Activated effector memory CD4-positive, alpha-beta T cell treated with anti-CD3 and anti-CD28 coated beads, Interleukin-2, amount 50 U/mL, for 16 hours (primary cell): ENCODE results near the gene RMND1.
"Not testable (repeated sequence)": the region's sequence is repeated elsewhere in the genome, so short reads cannot be mapped to it uniquely, and the experiment has no call there.

ENCODE experiments used
- DNase-seq: peaks from one replicate; pipeline ENCODE4 v3.0.0-alpha.2; 2020

Gene RMND1

DNA sequence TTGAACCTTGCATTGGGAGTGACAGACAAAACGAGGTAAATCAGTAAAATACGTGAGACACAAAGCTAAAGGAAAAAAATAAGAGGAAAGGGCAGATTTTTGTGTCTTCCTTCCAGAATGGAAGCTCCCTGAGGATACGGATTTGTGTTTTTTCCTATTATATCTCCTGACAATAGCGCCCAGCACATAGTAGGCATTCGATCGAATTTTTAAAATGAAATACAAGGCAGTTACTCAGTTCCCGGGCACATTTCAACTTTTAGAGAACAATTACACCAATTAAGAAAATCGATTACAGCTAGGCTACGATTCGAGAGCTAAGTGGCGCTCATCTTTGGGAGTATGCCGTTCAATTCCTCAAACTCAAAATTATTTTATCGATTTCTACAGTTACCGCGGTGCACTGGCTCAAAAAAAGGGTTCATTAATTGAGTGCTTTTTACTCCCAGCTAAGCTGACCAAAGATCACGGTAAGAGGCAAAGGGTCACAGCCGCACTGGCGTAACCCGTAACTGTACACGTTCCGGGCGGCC, 443 bp downstream of the RMND1 start:
- DNase-seq, result no peak

DNA sequence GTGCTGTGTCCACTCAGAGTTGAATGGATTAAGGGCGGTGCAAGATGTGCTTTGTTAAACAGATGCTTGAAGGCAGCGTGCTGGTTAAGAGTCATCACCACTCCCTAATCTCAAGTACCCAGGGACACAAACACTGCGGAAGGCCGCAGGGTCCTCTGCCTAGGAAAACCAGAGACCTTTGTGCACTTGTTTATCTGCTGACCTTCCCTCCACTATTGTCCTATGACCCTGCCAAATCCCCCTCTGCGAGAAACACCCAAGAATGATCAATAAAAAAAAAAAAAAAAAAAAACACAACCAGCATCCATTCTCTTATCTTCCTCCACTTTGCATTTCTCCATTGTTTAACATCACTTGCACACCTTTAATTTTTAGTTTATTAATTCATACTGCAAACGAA, 998 bp downstream of the RMND1 start:
- DNase-seq, result not testable (repeated sequence)

DNA sequence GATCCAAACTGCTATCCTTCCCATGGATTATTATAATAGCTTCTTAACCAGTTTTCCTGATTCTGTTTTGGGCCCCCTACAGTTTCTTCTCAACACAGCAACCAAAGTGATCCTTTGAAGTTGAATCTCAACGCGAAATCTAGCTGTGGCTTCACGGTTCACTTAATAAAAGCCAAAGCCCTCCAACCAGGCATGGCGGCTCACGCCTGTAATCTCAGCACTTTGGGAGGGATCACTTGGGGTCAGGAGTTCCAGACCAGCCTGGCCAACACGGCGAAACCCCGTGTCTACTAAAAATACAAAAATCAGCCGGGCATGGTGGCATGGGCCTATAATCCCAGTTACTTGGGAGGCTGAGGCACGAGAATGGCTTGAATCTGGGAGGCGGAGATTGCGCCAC, 3.3 kb downstream of the RMND1 start:
- DNase-seq, result no peak

DNA sequence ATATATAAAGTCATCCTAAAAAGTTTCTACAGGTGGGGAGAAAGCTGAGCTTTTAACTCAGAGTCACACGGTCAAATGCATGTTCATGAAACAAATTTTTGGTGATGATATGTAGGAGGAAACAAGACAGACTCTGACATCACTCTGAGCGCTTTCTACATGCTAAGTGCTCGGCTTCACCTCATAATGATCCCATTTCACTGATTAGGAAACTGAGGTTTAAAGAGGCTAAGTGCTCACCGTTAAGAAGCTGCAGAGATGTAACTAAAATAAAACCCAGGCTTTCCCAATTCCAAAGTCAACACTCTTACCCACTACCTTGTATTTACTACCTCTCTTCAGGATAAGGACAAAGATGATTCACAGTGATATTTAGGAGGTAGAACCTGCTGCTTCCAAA, 4.7 kb downstream of the RMND1 start:
- DNase-seq, result no peak

DNA sequence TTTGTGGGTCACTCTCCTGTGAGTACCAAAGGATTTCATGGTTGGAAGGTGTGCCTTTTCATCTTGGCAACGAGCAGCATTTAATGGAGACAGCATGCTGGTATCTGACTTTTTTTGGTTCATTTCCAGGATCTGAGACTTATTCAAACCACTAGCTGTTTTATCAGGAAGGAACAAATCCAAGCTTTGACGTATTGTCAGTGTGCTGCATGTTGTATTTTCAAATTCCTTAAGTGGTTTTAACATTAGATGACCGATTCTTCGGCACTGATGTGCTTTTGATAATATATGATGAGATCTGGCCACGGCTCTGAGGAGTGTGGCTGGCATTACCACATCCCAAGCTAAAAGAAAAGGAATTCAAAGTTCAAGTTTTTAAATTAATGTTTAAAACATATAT, 6.4 kb downstream of the RMND1 start:
- no peak for DNase-seq

DNA sequence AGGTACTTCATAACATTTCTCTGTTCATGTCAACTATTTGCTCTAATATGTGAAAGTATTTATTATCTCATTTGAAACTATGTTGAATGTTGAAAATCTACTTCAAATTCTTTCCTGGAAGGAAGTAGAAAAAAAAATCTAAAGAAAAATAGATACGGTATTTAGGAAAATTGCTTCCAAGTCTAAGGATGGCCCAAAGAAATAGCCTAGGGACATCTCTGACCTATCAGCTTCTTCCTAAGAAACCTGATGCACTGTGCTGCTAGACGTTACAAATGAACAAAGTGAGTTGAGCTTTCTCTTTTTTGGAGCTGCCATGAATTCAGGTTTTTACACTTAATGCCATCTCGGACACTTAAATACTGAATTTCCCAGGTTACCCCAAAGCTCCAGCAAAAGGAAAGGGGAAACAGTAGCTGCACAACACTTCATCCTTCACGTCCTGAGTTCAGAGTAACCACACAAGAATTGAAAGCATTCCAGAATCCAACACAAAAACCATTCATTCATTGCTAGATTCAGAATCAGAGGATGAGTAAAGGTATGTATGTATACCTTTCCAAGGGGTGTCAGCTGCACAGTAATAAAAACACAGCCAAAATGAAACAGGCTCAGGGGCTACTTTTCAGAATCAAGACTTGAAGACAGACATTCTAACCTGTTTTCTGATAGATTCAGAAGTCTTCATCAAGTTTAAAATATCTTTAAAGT, 7.9 kb downstream of the RMND1 start:
- no peak for DNase-seq

DNA sequence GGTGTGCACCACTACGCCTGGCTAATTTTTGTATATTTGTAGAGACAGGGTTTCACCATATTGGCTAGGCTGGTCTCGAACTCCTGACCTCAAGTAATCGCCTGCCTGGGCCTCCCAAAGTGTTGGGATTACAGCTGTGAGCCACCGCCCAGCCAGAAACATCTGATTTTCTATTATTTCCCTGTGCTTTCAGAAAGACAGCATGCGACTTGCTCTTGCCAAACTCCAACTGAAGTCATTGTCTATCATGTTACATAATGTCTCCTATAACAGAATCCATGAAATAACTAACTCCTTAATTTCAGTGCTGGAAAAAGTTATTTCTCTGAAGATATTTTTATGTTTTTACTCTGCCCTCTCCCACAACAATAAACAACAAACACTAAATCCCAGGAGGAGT, 8.5 kb downstream of the RMND1 start:
- DNase-seq, result no peak

DNA sequence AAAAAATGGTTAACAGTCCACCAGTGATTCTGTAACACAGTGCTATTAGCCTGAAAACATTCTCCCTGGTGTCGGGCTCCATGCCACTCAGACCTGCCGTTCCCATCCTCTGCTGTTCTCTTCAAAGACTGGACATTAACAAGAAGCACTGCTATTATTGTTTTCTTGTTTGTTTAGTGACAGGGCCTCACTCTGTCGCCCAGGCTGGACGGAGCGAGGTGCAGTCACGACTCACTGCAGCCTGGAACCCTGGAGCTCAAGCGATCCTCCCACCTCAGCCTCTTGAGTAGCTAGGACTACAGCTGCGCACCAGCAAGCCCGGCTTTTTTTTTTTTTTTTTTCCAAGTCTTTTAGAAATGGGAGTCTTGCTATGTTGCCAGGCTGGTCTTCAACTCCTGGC, 9.6 kb downstream of the RMND1 start:
- no peak for DNase-seq

DNA sequence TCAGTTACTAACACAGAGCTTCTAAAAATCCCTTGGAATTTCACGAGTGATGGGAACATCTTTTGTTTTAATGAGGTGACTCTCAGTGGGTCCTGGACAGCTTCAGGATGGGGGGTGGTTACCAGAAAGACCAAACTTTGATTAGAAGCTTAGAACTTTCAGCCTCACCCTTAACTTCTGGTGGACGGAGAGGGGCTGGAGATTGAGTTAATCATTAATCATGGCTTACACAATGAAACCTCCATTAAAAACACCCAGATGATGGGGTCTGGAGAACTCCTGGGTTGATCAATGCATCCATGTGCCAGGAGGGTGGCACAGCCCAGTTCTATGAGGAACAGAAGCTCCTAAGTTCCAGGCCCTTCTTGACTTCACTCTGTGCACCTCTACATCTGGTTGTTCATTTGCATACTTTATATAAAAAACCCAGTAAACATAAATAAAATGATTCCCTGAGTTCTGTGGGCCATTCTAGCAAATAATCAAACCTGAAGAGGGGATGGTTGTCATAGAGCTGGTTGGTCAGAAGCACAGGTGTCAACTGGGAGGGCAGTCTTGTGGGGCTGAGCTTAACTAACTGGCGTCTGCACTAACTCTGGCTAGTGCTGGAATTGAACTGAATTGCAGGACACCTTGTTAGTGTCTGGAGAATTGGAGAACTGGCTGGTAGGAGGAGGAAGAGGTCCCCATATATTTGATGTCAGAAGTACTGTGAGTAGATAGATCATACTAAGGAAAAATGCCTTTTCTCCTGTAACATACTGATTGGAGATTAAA, 10.3 kb downstream of the RMND1 start:
- no peak for DNase-seq

DNA sequence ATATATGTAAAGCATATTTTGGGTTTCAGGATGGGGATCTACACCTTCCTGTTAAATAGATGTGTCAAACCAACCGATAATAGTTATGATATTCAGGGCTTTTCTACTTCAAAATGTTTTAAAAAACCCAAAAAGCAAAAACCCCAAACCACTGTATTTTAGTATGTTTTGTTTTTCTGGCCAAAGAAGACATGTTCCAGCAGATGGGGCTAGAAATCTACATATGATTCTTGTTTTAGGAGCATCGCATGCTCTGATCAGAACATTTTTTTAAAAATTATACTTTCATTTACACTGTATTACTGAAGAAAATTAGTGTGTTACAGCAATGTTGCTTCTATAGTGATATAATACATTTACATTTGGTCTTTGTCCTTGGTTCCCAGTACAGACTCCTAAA, 11.0 kb downstream of the RMND1 start:
- DNase-seq, result no peak

DNA sequence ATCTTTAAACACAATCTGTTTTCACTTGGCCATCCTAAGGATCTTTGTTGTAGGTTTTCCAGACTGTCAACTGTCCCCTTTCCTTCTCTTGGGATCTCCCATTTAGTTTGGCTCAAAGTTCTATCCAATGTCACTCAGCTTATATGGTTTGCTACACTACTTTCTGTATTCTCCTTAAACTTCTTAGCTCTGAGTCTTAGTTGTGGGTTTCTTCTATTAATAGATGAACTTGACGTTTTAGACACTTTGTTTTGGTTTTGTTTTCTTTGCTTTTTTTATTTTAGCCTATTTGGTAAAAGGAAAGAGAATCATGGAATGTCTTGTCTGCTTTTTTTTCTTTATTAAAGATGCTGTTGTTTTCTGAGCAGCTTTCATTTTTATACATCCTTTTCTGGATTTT, 11.4 kb downstream of the RMND1 start:
- no peak for DNase-seq

DNA sequence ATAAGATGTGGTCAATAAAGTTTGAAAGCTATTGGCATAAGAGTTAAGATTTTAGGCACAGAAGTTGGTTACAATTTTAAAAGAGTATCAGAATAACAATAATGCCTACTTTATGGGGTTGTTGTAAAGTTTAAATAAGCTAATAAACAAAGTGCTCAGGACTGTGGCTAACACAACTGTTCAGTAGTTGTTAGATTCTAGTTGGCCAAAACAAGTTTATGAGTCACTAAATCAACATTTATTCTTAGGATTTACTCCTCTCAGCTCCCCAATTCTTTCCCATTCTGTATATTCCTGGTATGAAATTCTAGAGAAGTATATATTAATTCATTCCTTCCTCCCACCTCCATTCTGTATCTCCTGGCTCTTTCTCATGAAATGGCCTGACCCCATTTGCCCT, 14.5 kb downstream of the RMND1 start:
- no peak for DNase-seq

DNA sequence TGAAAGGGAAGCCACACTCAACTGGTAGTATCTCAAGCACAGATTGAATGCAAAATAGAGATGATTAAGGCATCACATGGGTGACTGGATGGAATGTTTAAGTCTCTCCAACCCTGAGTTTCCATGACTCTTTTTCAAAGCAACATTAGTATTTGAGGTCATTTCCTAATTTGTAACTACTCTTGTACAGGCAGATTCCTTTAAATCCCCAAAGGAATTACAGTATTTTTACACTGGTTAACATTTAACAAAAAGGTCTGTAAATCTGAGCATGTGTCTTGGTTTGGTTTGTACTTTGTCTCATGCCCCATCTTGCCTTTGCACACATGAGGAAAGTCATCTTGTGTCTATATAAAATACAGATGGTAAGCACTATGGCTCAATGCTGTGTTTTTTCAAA, 15.1 kb downstream of the RMND1 start:
- no peak for DNase-seq

DNA sequence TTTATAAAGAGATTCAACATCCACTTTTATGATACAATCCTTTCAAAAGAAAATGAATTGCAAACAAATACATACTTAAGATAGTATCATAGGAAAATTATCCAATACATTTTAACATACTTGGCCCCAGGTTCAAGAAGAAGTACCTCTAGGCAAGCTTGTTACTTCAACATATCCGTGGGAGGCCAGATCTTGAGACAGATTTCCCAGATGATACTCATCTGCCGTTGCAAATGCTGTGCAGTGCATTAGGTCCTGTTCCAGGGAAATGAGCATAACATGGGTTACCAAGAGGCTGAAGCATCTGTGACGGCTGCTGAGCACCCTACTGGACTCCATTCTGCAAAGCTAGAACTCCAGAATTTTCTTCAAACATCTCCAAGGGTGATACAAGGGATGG, 15.6 kb downstream of the RMND1 start:
- DNase-seq, result no peak

DNA sequence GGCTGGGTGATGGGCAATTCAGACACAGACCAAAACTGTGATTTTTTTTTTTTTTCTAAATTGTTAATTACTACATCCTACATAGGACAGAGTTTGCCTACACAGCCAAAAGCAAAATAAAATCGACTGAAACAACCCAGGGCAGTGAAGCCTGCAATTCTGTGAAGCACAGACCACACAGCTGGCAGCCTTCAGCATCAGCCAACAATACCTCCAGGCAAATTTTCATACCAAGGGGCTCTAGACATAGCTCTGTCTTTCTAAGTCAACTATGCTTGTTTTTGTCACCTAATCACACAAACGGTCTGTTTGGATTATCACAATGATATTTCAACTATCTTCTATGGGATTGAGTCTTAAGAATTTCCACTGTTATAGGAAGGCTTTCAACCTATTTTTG, 17.6 kb downstream of the RMND1 start:
- no peak for DNase-seq

DNA sequence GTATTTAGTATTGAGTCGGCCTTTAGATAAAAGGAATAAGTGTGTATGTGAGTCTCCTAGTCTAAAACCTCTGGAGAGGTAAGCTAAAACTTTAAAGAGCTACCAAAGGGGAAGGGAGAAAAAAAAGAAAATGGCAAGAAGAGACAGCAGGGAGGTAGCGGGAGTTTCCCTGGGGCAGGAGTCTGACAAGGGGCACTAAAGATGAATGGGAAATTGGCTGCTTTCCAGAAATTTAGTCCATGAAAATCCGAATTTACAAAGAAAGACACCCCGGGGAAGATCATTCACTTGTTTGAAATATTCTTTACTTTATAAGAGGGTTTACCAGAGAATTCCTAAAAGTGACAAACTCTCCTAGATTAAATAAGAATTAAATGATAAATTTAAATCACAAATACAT, 19.3 kb downstream of the RMND1 start:
- DNase-seq, result no peak

DNA sequence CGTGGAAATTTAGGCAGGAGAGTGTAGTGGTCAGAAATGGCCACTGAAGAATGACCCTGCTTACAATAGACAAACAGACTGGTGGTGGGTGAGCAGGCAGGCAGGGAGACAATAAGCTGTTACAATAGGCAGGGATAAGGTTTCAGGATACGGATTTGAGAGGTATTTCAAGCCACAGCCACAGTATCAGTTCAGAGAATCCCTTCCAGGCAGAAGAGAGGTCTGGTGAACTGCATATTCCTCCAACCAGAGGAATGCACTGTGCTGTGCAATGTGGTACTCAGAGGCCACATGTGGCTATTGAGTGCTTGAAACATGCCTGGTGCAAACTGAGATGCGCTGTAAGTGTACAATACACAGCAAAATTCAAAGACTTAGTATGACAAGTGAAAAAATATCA, 20.6 kb downstream of the RMND1 start:
- no peak for DNase-seq

DNA sequence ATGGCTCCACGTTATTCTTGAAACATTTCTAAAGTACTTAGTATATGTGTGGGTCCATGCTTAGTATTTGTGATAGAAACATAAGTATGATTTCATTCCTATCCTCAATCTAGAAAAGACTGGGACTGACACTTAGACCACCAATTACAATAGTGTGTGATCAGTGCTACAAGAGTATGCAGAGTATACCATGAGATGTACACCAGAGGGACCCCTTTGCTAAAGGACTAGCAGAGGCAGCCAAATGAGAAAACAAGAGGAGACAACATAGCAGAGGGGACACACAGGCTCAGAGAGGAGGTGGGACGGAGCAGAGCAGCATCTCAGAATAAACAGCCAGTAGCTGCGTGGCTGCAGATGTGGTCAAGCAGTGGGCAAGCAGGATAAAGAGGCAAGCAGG, 21.0 kb downstream of the RMND1 start:
- no peak for DNase-seq

DNA sequence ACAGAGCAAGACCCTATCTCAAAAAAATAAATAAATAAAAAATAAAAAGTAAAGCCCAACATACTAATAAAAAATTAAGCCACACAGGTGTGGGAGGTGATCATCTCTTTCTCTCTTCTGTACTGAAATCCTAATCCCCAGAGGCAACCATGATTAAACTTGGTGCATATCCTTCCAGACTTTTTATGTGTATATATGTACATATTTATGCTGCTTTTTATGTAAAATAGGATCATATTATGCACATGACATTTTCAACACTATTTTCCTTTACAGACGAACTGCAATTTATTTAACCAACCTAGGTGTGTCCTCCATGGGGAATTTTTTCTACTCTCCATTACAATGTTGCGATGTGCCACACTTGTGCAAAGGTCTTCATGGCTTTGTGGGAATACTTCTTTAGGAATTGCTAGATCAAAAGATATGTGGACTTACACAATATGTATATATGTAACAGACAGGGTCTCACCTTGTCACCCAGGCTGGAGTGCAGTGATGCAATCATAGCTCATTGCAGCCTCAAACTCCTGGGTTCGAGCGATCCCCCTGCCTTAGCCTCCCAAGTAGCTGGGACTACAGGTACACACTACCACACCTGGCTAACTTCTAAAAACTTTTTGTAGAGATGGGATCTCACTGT, 23.7 kb downstream of the RMND1 start:
- DNase-seq, result no peak

DNA sequence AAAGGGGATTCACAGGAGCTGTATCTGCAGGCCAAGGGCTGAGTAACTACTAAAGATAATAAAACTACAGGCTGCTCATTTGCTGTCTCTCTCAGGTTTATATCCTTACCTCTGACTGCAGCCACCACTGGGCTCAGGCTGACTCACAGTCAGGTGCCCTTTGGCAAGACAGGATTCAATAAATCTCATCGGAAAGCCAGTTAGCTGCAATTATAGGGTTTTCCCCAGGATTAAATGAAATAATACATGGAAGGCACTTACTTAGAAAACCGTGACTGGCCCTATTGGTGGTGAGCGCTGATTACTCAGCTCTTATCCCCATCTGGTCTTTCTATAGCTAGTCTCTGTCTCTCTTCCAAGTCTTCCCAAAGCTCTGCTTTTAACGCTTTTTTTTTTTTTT, 26.4 kb downstream of the RMND1 start:
- no peak for DNase-seq

DNA sequence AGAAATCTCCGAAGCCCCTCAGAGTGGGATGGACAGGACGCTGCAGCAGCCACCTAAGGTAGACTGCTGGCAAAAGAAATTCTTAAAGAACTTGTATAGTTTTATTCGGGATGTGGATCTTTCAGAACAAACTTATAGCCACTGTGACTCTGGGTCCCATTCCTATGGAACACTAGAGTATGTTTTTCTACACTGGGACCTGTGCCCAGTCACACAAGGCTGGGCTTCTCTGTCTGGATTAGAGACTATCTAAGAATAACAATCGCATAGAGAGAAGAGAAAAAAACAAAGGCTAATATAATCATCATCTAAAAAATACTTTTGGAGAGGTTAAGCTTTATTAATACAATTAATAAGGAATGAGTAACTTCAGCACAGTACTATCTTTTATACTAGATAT, 28.9 kb downstream of the RMND1 start:
- no peak for DNase-seq

DNA sequence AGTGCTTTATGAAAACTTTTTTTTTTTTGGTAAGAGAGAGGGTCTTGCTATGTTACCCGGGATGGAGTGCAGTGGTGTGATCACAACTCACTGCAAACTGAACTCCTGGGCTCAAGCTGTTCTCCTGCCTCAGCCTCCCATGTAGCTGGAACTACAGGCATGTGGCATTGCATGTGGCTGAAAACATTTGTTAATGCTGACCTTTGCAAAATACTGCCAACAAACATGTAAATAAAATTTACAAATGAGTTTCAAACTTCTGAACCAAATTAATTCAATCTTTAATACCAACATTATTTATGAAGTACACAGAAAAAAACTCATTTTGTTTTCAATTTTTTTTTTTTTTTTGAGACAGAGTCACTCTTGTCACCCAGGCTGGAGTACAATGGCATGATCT, 34.4 kb downstream of the RMND1 start:
- DNase-seq, result no peak

DNA sequence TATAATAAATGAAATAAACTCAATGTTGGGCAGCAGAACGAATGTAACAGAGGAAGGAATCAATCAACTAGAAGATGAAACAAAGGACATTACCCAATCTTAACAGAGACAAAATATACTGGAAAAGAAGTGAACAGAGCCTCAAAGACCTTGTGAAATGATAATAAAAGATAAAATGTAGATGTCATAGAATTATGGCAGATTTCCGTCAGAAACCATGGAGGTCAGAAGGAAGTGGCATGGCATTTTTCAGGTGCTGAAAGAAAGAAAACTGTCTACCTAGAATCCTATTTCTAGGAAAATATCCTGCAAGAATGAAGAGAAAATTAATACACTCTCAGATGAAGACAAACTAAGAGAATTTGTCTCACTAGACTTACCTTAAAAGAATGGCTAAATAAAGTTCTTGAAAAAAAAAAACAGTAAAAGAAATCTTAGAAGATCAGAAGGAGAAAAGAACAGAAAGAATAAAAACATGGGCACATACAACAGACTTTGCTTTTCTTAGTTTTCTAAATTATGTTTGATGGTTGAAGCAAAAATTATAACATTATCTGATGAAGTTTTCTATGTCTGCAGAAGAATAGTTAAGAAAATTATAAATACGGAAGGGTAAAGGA, 37.2 kb downstream of the RMND1 start:
- DNase-seq, result no peak
